Left renal cortex interstitium (tissue), 4 donors: ENCODE measurements around the gene ICOS. TPM values are rescaled to one million over a fixed set of nuclear protein-coding genes. Genes with fewer than 3 reads are reported as not detected.
"Not testable (repeated sequence)": the region's sequence is repeated elsewhere in the genome, so short reads cannot be mapped to it uniquely, and the experiment has no call there.

Source experiments
- DNase-seq, 4 donors: peaks; one replicate each; pipeline ENCODE4 v3.0.0-alpha.2; 2013; ENCODE audit warnings: low read depth in 4 of 4, low spot score in 2 of 4, missing footprints in 1 of 4
- polyA plus RNA-seq, 4 donors: library from polyadenylated mRNA; unstranded; fragments of 120-200 nt; gene quantifications; one replicate each; pipeline ENCODE4 v1.2.1, GENCODE V29; 2013; ENCODE audit not compliant: insufficient read length in 4 of 4

ICOS gene
- polyA plus RNA-seq, 4 donors: not detected

DNA sequence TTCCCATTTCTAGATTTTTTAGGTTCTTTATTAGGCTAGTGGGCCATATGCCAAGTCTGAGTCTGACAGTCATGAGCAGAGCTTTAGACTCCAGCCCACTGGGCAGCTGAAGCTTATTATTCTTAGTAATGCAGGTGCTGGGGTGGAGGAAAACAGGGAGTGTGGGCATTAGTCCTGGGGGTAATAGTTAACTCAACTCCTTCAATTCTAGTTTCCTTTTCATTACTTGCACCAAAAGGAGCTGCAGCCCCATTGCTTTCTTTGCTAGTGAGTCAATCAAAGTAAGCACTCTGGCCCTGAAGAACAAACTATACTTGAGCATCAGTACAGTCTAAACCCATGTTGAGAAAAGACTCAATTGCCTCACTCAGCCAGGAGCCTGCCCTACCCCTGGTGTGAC, 35.5 kb downstream of the ICOS start:
- no peak for DNase-seq

DNA sequence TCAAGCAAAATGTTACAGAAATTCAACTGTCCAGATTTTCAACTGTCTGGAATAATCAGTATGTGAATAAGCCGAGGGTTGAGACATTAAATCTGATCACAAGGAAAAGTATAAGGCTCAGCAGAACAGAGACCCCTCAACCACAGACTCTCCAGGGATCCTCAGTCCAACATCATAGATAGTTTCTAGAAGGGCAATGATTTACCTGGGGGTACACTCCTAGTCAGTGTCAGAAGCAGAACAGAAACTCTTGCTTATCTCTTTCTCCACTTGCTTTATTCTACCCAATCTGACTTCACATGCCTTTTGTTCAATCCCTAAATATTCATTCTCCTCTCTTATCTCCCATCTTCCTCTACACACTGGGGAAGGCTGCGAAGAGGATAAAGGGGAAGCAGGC, 36.4 kb downstream of the ICOS start:
- no peak for DNase-seq

DNA sequence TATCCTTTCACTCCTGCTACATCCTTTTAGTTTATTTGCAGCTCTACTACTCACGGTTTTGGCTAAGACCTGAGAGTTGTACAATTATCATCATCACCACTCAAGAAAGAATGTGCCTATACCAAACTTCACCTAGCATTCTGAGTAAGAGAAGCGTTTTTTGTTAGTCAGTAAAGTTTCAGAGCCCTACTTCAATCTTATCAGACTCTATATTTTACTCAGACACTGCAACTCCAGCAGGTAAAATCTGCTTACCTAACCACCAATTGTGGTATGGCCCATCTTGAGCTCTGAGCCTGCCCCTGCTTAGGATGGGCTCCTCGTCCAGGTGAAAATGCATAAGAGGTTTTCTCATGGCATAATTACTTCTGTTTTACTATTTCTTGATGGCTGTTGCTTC, 37.1 kb downstream of the ICOS start:
- DNase-seq: no peak

DNA sequence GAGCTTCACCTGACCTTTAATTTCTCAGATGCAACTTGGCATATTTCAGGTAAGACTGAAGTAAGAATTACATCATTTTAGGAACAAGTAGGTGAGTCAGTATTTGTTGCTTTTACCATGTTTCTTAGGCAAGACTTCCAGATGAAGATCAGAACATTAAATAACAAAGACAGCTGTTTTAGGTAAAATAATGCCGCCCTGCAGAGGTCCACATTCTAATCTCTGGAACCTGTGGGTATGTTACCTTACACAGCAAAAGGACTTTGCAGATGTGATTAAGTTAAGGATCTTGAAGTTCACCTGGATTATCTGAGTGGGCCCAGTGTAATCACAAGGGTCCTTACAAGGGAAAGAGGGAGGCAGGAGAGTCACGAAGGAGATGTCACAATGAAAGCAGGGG, 39.3 kb downstream of the ICOS start:
- DNase-seq: no peak

DNA sequence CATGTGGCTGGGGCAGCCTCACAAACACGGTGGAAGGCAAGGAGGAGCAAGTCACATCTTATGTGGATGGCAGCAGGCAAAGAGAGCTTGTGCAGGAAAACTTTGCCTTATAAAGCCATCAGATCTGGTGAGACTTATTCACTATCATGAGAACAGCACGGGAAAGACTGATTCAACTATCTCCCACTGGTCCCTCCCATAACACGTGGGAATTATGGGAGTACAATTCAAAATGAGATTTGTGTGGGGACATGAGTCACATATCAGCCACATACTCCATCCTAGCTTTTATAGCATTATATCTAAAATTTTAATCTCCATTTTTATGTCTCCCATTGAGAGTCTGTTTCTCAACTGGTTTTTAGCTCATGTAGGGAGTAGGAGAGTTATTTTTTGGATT, 45.7 kb downstream of the ICOS start:
- no peak for DNase-seq

GRCh38 chr2:203983064-203983715, 46.6 kb downstream of the ICOS start:
- DNase-seq: no peak

GRCh38 chr2:203985978-203986377, 49.4 kb downstream of the ICOS start:
- not testable (repeated sequence) for DNase-seq

GRCh38 chr2:203987959-203988358, 51.4 kb downstream of the ICOS start:
- DNase-seq: no peak

GRCh38 chr2:203988500-203989260, 52.1 kb downstream of the ICOS start:
- no peak for DNase-seq

GRCh38 chr2:203989521-203989920, 53.0 kb downstream of the ICOS start:
- no peak for DNase-seq

GRCh38 chr2:203992509-203992908, 55.9 kb downstream of the ICOS start:
- no peak for DNase-seq

DNA sequence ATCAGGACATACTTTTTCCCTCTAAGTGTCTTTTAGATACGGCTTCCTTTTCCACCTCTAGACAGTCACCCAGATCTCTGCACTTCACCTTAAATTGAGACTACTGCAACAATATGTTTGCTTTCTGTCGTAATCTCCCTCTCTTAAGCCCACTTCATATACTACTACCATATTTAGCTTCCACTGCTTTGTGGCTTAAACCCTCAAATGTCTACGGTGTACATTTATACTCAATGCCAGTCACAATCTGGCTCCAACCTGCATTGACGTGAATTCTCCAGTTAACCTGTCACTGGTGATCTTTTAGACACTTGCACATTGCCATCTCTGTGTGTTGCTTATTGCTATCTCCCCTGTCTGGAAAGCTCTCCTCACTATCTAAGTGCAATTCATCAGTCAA, 56.4 kb downstream of the ICOS start:
- DNase-seq: no peak

- no peak for DNase-seq
Measured at GRCh38 chr2:203993560-203993959, 57.0 kb downstream of the ICOS start.

GRCh38 chr2:203994735-203995134, 58.2 kb downstream of the ICOS start:
- DNase-seq: no peak

DNA sequence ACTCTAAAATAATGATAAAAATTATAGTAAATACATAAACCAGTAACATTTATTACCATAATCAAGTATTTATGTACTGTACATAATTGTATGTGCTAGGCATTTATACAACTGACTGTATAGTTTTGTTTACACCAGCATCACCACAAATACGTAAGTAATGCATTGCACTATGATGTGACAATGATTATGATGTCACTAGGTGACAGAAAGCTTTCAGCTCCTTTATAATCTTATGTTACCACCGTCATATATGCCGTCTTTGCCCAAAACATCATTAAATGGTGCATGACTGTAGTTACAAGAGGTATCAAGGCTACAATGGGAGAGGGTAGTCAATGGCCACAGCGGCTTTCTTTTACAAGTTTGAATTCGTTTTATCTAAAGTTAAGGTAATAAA, 60.1 kb downstream of the ICOS start:
- no peak for DNase-seq

GRCh38 chr2:203997481-203997880, 60.9 kb downstream of the ICOS start:
- DNase-seq: no peak

GRCh38 chr2:203997980-203998809, 61.6 kb downstream of the ICOS start:
- no peak for DNase-seq

DNA sequence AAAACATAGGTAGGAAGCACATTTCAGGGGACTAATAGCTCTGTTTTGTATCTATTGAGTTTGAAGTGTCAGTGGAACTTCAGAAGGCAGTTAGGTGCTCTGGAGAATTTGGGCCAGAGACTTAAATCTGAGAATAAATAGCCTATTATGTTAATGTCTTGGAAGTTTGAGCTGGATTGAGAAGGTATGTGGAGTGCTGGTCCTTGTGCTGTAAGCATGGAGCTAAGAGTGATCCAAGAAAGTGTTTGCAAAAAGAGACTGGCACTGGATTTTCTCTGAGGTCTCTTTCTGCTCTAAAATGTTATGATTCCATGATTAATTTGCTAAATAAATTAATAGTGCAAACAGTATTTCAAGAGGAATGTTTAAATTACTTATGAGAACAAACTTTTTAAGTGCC, 63.3 kb downstream of the ICOS start:
- no peak for DNase-seq

DNA sequence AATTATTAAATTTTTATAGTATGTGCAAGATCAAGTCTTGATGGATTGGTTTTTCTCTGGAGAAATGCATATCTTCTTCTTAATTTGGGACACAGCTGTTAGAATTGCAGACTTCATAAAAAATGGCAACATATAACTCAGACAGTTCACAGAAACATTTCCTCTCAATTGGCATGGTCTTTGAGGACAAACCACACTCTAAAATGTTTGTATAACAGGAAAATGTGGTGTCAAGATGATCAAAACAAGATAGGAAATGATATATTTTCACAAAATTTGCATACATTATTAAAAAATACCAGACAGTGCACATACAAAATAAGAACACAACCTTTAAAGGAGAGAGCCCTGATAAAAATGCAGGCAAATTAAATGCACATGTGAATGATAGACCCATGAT, 63.9 kb downstream of the ICOS start:
- DNase-seq: no peak

DNA sequence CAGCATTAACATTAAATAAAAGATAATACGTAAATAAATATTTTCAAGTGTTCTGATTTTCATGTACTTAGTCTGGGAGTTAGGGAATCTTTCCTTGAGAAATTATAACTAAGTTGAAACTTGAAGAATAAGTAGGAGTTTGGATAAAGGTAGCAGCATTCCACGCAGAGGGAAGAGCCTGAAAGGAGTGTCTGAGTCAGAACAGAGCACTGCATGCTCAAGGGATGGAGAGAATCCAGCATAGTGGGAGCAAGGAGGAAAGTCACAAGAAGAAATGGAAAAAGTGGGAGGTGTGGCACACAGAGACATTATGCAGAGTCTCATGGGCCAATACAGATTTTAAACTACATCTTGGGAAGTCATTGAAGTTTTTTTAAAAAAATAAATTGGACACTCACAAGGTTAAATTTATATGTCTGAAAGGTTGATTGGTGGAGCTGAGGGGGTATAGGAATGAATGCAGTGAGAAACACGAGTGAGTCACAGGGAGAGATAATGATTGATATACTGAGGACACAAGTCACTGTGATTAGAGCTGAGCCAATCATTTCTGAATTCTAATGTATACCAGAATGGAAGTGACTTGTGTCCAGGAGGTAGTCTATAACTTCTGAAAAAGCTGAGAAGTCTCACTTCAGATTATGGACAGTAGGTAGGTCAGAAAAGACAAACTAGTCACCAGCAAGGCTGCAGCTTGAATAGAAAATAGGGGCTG, 66.9 kb downstream of the ICOS start:
- no peak for DNase-seq

DNA sequence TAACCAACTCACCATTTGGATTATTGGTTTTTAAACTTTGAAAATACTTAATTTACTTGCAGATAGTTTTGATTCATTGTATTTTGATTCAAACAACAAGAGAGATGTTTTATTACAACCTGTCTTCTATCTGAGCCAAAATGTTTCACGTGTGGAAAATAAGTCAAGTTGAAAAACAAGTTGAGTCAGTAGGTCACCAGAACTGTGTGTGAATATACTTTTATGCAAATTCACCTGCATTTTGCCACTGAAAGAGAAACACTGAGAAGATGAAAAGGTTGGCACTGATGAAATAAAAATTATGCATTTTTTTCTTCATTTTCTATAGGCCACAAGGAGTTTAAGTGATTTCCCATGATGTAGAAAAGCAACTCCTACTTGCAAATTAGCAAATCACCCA, 68.3 kb downstream of the ICOS start:
- no peak for DNase-seq
